Measurements from ENCODE around the gene MXI1. TPM values are rescaled to one million over a fixed set of nuclear protein-coding genes. Genes with fewer than 3 reads are reported as not detected.

Gene MXI1
- total RNA-seq, 1 donor from 2014 or later, result 31.5 TPM

GRCh38 chr10:110273474-110273873 lies 66.1 kb downstream of the MXI1 start:
- Mint-ChIP-seq H3K4me3 (ENCODE audit: unreplicated experiment) (no peak overlapping the region), H3K27me3 (ENCODE audit: low read depth, unreplicated experiment) (no peaks in the 10 kb centered on the region), H3K27ac (ENCODE audit: unreplicated experiment) (no peak overlapping the region), H3K9me3 (ENCODE audit: unreplicated experiment) (no peaks in the 10 kb centered on the region), H3K4me1 (ENCODE audit: low read depth, unreplicated experiment) (peaks cover 14% of the 10 kb centered on the region), H3K36me3 (ENCODE audit: low read depth, unreplicated experiment) (no peaks in the 10 kb centered on the region)
- no peak overlapping the region for H3K27ac ChIP-seq (ENCODE audit: low read depth, low read length)
- no peak overlapping the region for H3K4me3 ChIP-seq (ENCODE audit: insufficient read depth, low read depth, low read length)
- FAIRE-seq (no peak), DNase-seq (ENCODE audit: low read depth) (peak; percentile 72)
- TF ChIP-seq EZH2 (IDR thresholded peaks at IDR 0.05; ENCODE audit: insufficient read depth, low read length), result no peak
- TF ChIP-seq CTCF (IDR thresholded peaks at IDR 0.05; ENCODE audit: insufficient read depth, low read depth, low read length), result no peak
- H3K79me2 ChIP-seq (ENCODE audit: insufficient read depth, low read length), result no peaks in the 10 kb centered on the region
- H4K20me1 ChIP-seq (ENCODE audit: insufficient read depth, low read length), result no peaks in the 10 kb centered on the region
- H3K36me3 ChIP-seq (ENCODE audit: insufficient read depth, low read length), result no peaks in the 10 kb centered on the region
- H3K9ac ChIP-seq (ENCODE audit: low read length), result no peak overlapping the region
- no peak overlapping the region for H3K4me2 ChIP-seq (ENCODE audit: low read length)
- H3K4me1 ChIP-seq (ENCODE audit: insufficient read depth, low read length), result no peaks in the 10 kb centered on the region
- no peak overlapping the region for H2AFZ ChIP-seq (ENCODE audit: low read depth, low read length)
- H3K27me3 ChIP-seq (ENCODE audit: insufficient read depth, low read length), result no peaks in the 10 kb centered on the region
- no peaks in the 10 kb centered on the region for H3K9me3 ChIP-seq (ENCODE audit: insufficient read depth, low read depth, low read length)

GRCh38 chr10:110274072-110274627 lies 66.7 kb downstream of the MXI1 start:
- peaks cover 2% of the 10 kb centered on the region for H3K4me1 ChIP-seq (ENCODE audit: insufficient read depth, low read length)
- H4K20me1 ChIP-seq (ENCODE audit: insufficient read depth, low read length), result no peaks in the 10 kb centered on the region
- no peak overlapping the region for H3K4me2 ChIP-seq (ENCODE audit: low read length)
- TF ChIP-seq CTCF (IDR thresholded peaks at IDR 0.05; ENCODE audit: insufficient read depth, low read depth, low read length) (no peak), EZH2 (IDR thresholded peaks at IDR 0.05; ENCODE audit: insufficient read depth, low read length) (no peak)
- H3K27me3 Mint-ChIP-seq (ENCODE audit: low read depth, unreplicated experiment), result no peaks in the 10 kb centered on the region
- DNase-seq (ENCODE audit: low read depth) (no peak), FAIRE-seq (no peak)
- no peak overlapping the region for H2AFZ ChIP-seq (ENCODE audit: low read depth, low read length)
- no peak overlapping the region for H3K27ac Mint-ChIP-seq (ENCODE audit: unreplicated experiment)
- no peak overlapping the region for H3K4me3 ChIP-seq (ENCODE audit: insufficient read depth, low read depth, low read length)
- no peaks in the 10 kb centered on the region for H3K36me3 Mint-ChIP-seq (ENCODE audit: low read depth, unreplicated experiment)
- no peak overlapping the region for H3K9ac ChIP-seq (ENCODE audit: low read length)
- H3K4me3 Mint-ChIP-seq (ENCODE audit: unreplicated experiment), result no peak overlapping the region
- H3K36me3 ChIP-seq (ENCODE audit: insufficient read depth, low read length), result no peaks in the 10 kb centered on the region
- H3K27ac ChIP-seq (ENCODE audit: low read depth, low read length), result no peak overlapping the region
- peaks cover 15% of the 10 kb centered on the region for H3K4me1 Mint-ChIP-seq (ENCODE audit: low read depth, unreplicated experiment)
- H3K9me3 ChIP-seq (ENCODE audit: insufficient read depth, low read depth, low read length), result no peaks in the 10 kb centered on the region
- H3K9me3 Mint-ChIP-seq (ENCODE audit: unreplicated experiment), result no peaks in the 10 kb centered on the region
- H3K27me3 ChIP-seq (ENCODE audit: insufficient read depth, low read length), result no peaks in the 10 kb centered on the region
- no peaks in the 10 kb centered on the region for H3K79me2 ChIP-seq (ENCODE audit: insufficient read depth, low read length)

GRCh38 chr10:110274647-110275046 lies 67.2 kb downstream of the MXI1 start:
- H3K36me3 ChIP-seq (ENCODE audit: insufficient read depth, low read length), result no peaks in the 10 kb centered on the region
- no peaks in the 10 kb centered on the region for H3K9me3 Mint-ChIP-seq (ENCODE audit: unreplicated experiment)
- no peaks in the 10 kb centered on the region for H3K27me3 Mint-ChIP-seq (ENCODE audit: low read depth, unreplicated experiment)
- H3K27ac ChIP-seq (ENCODE audit: low read depth, low read length), result no peak overlapping the region
- H3K79me2 ChIP-seq (ENCODE audit: insufficient read depth, low read length), result no peaks in the 10 kb centered on the region
- peaks cover 13% of the 10 kb centered on the region for H3K4me1 Mint-ChIP-seq (ENCODE audit: low read depth, unreplicated experiment)
- H3K27me3 ChIP-seq (ENCODE audit: insufficient read depth, low read length), result no peaks in the 10 kb centered on the region
- no peak overlapping the region for H3K27ac Mint-ChIP-seq (ENCODE audit: unreplicated experiment)
- no peak overlapping the region for H3K4me3 ChIP-seq (ENCODE audit: insufficient read depth, low read depth, low read length)
- no peak for DNase-seq (ENCODE audit: low read depth)
- H3K36me3 Mint-ChIP-seq (ENCODE audit: low read depth, unreplicated experiment), result no peaks in the 10 kb centered on the region
- peaks cover 3% of the 10 kb centered on the region for H3K4me1 ChIP-seq (ENCODE audit: insufficient read depth, low read length)
- TF ChIP-seq CTCF (IDR thresholded peaks at IDR 0.05; ENCODE audit: insufficient read depth, low read depth, low read length) (no peak), EZH2 (IDR thresholded peaks at IDR 0.05; ENCODE audit: insufficient read depth, low read length) (no peak)
- no peaks in the 10 kb centered on the region for H4K20me1 ChIP-seq (ENCODE audit: insufficient read depth, low read length)
- H3K4me2 ChIP-seq (ENCODE audit: low read length), result no peak overlapping the region
- no peaks in the 10 kb centered on the region for H3K9me3 ChIP-seq (ENCODE audit: insufficient read depth, low read depth, low read length)
- no peak overlapping the region for H3K4me3 Mint-ChIP-seq (ENCODE audit: unreplicated experiment)
- H3K9ac ChIP-seq (ENCODE audit: low read length), result no peak overlapping the region
- FAIRE-seq, result no peak
- H2AFZ ChIP-seq (ENCODE audit: low read depth, low read length), result no peak overlapping the region
